Immature natural killer cell (primary cell): ENCODE data around the gene DCD. TPM values are rescaled to one million over a fixed set of nuclear protein-coding genes. Genes with fewer than 3 reads are reported as not detected.

Experiments
- DNase-seq, 3 donors: peaks; one replicate each; pipeline ENCODE4 v3.0.0; 2022; ENCODE audit warnings: mixed read lengths in 1 of 3
- H3K27ac Mint-ChIP-seq, 6 donors: one replicate each; pipeline ENCODE4 v1.8.0; 2020; ENCODE audit warnings: mixed read lengths in 6 of 6, mild to moderate bottlenecking in 5 of 6, inconsistent platforms in 4 of 6, moderate library complexity in 3 of 6
- H3K27me3 Mint-ChIP-seq, 3 donors: one replicate each; pipeline ENCODE4 v1.8.0; 2020 to 2021; ENCODE audit warnings: low read depth in 3 of 3, mild to moderate bottlenecking in 3 of 3, mixed read lengths in 3 of 3, moderate library complexity in 3 of 3, inconsistent platforms in 1 of 3
- H3K36me3 Mint-ChIP-seq, 3 donors: one replicate each; pipeline ENCODE4 v1.8.0; 2020; ENCODE audit warnings: mixed read lengths in 3 of 3, inconsistent platforms in 2 of 3, mild to moderate bottlenecking in 2 of 3
- H3K4me1 Mint-ChIP-seq, 2 donors: one replicate each; pipeline ENCODE4 v1.8.0; 2020; ENCODE audit warnings: inconsistent platforms in 2 of 2, mild to moderate bottlenecking in 2 of 2, mixed read lengths in 2 of 2, moderate library complexity in 1 of 2
- H3K4me3 Mint-ChIP-seq, 5 donors: one replicate each; pipeline ENCODE4 v1.8.0; 2020; ENCODE audit warnings: mild to moderate bottlenecking in 5 of 5, mixed read lengths in 5 of 5, inconsistent platforms in 3 of 5, moderate library complexity in 3 of 5
- H3K9me3 Mint-ChIP-seq, 6 donors: one replicate each; pipeline ENCODE4 v1.8.0; 2020; ENCODE audit warnings: mild to moderate bottlenecking in 6 of 6, mixed read lengths in 6 of 6, inconsistent platforms in 4 of 6, moderate library complexity in 3 of 6
- polyA plus RNA-seq, 3 donors: library from polyadenylated mRNA; unstranded; fragments of 300-500 nt; fragmentation: Illumina TruSeq; gene quantifications; one replicate each; pipeline ENCODE4 v1.2.3, GENCODE V29; 2021

Gene DCD
- polyA plus RNA-seq, 3 donors from 2014 or later, result not detected

DNA sequence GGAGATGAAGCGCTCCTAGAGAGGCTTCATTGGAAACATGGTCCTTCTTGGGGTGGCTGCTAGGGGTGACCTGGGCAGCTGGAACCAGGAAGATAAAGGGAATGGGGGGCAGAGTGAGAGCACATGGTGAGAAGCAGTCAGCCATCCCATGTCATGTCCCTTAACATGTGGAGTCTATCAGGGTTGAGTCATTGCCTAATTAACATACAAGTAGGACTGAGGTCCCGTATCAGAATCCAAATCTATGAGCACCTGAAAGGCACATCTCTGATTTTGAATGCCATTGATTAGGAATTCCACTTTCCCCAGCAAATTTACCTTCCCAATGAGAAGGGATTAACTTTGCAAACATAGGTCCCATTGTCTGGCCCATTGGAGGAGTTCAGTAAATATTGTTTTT, 39.4 kb downstream of the DCD start:
- no peaks in the 10 kb centered on the region for H3K36me3 Mint-ChIP-seq
- no peaks in the 10 kb centered on the region for H3K4me1 Mint-ChIP-seq
- no peak for DNase-seq
- H3K9me3 Mint-ChIP-seq, result no peaks in the 10 kb centered on the region
- H3K27ac Mint-ChIP-seq, result no peak overlapping the region
- peaks cover 0 to 5% (median 5%) of the 10 kb centered on the region in 3 donors for H3K27me3 Mint-ChIP-seq
- no peak overlapping the region for H3K4me3 Mint-ChIP-seq

DNA sequence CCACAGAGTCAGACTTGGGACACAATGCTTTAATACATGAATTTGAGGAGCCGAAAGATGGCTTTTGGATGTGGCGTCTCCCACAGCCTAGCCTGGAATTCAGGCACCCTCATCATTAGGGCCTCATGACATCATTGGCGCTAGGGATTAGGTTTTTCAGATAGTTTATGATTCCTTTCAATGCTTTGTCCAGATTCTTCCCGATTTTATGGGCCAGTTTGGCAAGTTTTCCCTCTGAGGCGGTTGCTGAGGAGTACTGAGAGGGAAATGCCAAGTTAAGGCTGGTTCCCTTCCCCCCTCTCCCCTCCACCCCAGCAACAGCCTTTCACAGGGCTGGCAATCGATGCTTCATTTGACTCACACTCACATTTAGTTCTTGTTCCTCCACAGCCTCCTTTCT, 40.0 kb downstream of the DCD start:
- Mint-ChIP-seq H3K27ac (no peak overlapping the region), H3K9me3 (no peaks in the 10 kb centered on the region), H3K27me3 (peaks cover 0 to 7% (median 5%) of the 10 kb centered on the region in 3 donors), H3K4me3 (no peak overlapping the region), H3K4me1 (peaks cover 2 to 4% of the 10 kb centered on the region in 2 donors), H3K36me3 (no peaks in the 10 kb centered on the region)
- DNase-seq, result no peak

DNA sequence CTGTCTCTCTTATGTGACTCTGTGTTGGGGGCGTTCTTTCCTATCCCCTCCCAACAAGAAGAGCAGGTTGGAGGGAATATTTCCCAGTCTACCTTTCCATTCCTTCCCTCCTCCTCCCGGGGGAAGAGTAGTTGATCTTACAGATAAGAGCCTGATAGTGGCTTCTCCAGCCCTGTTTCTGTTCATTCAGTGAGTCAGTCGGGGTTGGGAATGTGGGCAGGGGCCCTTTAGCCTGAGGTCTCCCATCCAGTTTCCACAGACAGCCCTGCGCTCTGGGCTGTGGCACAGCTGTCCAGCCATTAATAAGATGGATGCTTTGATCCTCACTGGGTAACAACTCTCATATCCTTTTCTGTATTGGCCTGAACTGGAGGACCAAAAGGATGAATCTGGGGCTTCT, 41.6 kb downstream of the DCD start:
- Mint-ChIP-seq H3K27me3 (peaks cover 0 to 7% (median 5%) of the 10 kb centered on the region in 3 donors), H3K9me3 (no peaks in the 10 kb centered on the region), H3K4me1 (peaks cover 2 to 7% of the 10 kb centered on the region in 2 donors)

DNA sequence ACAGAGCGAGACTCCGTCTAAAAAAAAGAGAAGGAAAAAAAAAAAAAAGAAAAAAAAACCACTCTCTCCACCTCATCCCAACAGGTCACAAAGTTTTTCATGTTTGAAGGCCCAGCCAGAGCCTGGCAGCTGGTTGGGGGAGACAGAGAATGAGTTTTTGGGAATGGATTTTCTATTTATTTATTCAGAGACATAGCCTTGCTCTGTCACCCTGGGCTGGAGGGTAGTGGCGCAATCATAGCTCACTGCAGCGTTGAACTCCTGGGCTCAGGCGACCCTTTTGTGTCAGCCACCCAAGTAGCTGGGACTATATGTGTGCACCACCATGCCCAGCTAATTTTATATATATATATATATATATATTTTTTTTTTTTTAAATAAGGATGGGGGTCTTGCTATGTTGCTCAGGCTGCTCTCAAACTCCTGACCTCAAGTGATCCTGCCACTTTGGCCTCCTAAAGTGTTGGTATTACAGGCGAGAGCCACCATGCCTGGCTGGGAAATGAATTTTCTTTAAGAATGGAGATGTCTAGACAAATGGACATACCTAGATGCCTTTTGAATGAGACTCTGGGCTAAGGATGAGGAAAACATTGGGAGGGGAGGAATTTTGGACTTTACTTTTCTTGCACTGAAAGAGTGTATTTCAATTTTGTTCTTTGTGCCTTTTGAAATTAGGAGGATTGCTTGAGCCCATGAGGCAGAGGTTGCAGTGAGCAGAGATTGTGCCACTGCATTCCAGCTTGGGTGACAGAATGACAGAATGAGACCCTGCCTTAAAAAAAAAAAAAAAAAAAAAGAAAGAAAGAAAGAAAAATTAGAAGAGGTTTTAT, 42.8 kb downstream of the DCD start:
- H3K4me3 Mint-ChIP-seq, result no peak overlapping the region
- no peak for DNase-seq
- H3K27me3 Mint-ChIP-seq, result peaks cover 0 to 8% (median 5%) of the 10 kb centered on the region in 3 donors
- H3K27ac Mint-ChIP-seq, result peak overlapping the region in 1 of 6 donors; percentile 17
- peaks cover 2 to 7% of the 10 kb centered on the region in 2 donors for H3K4me1 Mint-ChIP-seq
- no peaks in the 10 kb centered on the region for H3K36me3 Mint-ChIP-seq
- no peaks in the 10 kb centered on the region for H3K9me3 Mint-ChIP-seq

More for the DNA sequence above, 41.6 kb downstream of the DCD start:
- DNase-seq, result no peak
- H3K36me3 Mint-ChIP-seq, result no peaks in the 10 kb centered on the region
- H3K4me3 Mint-ChIP-seq, result no peak overlapping the region
- H3K27ac Mint-ChIP-seq, result no peak overlapping the region

DNA sequence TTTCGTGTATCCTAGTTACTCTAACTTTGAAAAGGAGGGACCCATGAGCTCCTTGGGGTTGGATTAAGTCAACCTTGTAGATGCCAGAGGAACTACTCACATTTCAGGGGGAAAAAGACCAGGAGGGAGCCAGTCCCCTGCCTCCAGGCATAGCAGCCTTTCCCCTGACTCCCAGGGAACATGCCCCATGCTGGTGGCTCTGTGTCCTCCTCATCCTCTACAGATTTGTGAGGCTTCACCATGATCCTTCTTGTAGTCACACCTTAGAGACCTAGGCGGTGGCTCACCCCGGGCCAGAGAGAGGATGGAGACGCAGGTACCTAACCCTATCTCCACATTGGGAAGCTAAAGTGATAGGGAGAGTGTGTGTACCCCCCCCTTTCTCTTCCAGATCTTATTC, 43.7 kb downstream of the DCD start:
- Mint-ChIP-seq H3K36me3 (no peaks in the 10 kb centered on the region), H3K4me1 (peaks cover 2 to 7% of the 10 kb centered on the region in 2 donors), H3K4me3 (no peak overlapping the region), H3K27me3 (peaks cover 0 to 10% (median 5%) of the 10 kb centered on the region in 3 donors), H3K9me3 (no peaks in the 10 kb centered on the region), H3K27ac (no peak overlapping the region)
- DNase-seq, result no peak

DNA sequence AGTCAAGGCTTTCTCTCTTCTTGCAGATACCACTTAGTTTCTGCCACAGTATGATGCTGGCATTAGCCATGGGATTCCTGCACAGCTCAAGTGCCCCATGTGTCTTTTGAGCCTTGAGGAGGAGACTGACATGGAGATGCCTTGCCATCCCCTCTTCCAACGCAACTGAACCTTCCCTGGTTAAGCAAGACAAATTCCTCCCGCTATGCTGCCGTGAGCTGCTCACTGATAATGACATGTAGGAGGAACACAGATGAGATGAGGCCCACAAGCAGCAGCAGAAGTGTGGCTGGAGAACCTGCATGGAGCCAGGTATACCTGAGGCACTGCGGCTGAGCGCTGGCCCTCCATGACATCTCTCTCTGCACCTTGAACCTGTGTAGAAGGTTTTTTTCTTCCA, 44.3 kb downstream of the DCD start:
- no peak overlapping the region for H3K4me3 Mint-ChIP-seq
- no peaks in the 10 kb centered on the region for H3K9me3 Mint-ChIP-seq
- no peak for DNase-seq
- peaks cover 0 to 10% (median 3%) of the 10 kb centered on the region in 3 donors for H3K27me3 Mint-ChIP-seq
- no peaks in the 10 kb centered on the region for H3K36me3 Mint-ChIP-seq
- H3K4me1 Mint-ChIP-seq, result peaks cover 2 to 7% of the 10 kb centered on the region in 2 donors
- H3K27ac Mint-ChIP-seq, result no peak overlapping the region

DNA sequence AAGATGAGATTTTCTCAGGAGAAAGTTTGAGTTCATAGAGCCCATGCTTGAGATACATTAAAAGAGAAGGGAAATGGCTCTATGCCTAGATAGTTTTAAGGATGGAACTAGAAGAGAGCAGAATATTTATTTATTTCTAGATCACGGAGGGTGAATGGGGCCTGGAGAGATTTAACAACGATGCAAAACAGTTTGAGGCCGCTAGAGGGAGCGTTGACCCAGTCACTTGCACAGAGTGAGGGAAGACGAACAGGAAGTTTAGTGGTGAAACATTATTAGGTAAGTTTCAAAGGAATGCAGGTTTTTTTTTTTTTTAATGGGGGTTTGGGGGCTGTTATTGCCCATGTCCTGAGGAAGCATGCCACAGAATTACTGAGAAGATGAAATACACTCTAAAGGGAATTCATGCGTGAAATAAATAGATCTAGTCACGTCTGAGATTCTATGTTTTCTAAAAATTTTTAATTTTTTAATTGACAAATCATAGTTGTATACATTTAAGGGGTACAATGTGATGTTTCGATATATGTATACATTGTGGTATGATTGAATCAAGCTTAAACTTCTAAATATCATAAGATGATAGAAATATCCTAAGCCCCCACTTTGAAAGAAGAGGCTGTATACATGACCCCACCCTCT, 44.9 kb downstream of the DCD start:
- Mint-ChIP-seq H3K4me3 (no peak overlapping the region), H3K36me3 (no peaks in the 10 kb centered on the region), H3K9me3 (no peaks in the 10 kb centered on the region), H3K27me3 (peaks cover 0 to 10% (median 3%) of the 10 kb centered on the region in 3 donors), H3K4me1 (peaks cover 2 to 7% of the 10 kb centered on the region in 2 donors), H3K27ac (no peak overlapping the region)
- peak; percentile 34 to 40 (median 38) for DNase-seq

DNA sequence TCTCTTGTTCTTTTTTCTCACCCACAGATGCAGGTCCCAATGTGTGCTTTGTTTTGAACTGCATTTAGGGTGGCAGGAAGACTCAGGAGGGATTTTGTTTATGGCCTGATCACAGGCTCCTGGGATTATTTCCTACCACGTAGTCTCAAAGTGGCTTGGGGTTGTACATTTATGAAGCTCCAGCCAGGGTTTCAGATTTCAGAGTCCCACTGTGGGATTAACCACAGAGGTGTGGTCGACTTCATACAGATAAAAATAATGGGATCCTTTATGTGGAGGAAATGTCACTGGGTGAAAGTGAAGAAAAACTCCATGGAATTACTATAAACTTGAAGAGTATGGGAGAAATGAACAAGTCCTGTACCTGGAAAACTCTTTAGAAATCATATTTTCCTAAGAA, 45.5 kb downstream of the DCD start:
- no peak for DNase-seq
- Mint-ChIP-seq H3K9me3 (no peaks in the 10 kb centered on the region), H3K4me1 (peaks cover 2 to 7% of the 10 kb centered on the region in 2 donors), H3K27me3 (peaks cover 0 to 10% (median 3%) of the 10 kb centered on the region in 3 donors), H3K27ac (no peak overlapping the region), H3K4me3 (no peak overlapping the region), H3K36me3 (no peaks in the 10 kb centered on the region)

DNA sequence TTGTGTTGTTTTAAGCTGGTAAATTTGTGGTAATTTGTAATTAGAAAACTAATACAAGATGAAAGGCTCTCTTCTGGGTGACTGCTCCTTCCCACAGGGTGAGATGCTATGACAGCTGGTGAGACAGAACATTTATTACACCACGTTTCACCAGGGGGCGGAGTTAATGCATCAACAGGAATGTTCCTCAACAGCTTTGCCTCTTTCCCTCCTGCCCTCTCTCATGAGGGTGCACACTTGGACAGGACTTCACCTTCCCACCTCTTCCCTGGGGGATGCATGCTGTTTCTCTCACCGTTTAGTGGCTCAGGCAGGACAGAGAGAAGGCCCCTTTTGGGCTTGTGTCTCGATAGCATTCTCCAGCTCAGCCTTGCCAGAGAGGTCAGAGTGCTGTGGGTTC, 46.3 kb downstream of the DCD start:
- no peak overlapping the region for H3K4me3 Mint-ChIP-seq
- H3K4me1 Mint-ChIP-seq, result peaks cover 2 to 7% of the 10 kb centered on the region in 2 donors
- H3K9me3 Mint-ChIP-seq, result no peaks in the 10 kb centered on the region
- H3K36me3 Mint-ChIP-seq, result no peaks in the 10 kb centered on the region
- H3K27ac Mint-ChIP-seq, result no peak overlapping the region
- H3K27me3 Mint-ChIP-seq, result peaks cover 0 to 9% (median 5%) of the 10 kb centered on the region in 3 donors
- DNase-seq, result no peak

DNA sequence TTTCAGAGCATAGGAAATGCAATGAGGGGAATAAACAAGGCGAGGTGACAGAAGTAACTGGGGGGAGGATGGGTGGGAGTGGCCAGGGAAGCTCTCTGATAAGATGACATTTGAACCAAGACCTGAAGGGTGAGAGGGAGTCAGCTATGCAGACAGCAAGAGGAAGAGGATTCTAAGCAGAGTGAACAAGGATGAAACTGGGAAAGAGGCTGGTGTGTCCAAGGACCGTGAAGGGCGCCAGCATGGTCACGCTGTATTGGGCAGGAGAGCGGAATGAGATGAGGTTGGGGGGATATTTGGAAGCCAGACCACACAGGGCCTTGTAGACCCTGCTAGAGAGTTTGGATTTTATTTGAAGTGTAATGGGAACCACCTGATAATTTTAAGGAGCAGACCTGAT, 49.2 kb downstream of the DCD start:
- peaks cover 2 to 11% (median 4%) of the 10 kb centered on the region in 3 donors for H3K27me3 Mint-ChIP-seq
- H3K4me1 Mint-ChIP-seq, result peaks cover 2 to 7% of the 10 kb centered on the region in 2 donors
- no peaks in the 10 kb centered on the region for H3K36me3 Mint-ChIP-seq
- H3K4me3 Mint-ChIP-seq, result no peak overlapping the region
- no peak overlapping the region for H3K27ac Mint-ChIP-seq
- no peaks in the 10 kb centered on the region for H3K9me3 Mint-ChIP-seq
- DNase-seq, result no peak

DNA sequence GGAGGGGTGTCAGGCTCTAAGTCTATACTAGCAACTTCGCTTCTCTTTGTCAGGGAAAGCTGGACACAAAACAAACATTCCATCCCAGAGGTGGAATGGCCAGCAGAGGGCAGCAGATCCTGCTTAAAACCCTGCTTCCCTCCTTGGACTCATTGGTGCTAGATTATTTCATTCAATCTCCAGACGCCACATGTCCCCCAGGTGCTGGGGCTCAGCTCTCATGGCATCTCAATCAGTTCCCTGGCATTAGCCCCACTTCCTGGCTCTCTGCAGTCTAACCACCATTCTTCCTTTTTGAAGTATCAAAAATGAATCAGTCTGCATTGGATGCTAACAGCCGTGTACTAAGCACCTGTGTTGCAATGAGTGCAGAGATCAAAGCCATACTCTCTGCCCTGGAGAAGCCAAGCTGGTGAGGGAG, 51.6 kb downstream of the DCD start:
- Mint-ChIP-seq H3K27me3 (peaks cover 2 to 9% (median 4%) of the 10 kb centered on the region in 3 donors), H3K9me3 (no peaks in the 10 kb centered on the region), H3K4me1 (no peaks in the 10 kb centered on the region), H3K4me3 (no peak overlapping the region), H3K36me3 (no peaks in the 10 kb centered on the region), H3K27ac (no peak overlapping the region)
- DNase-seq, result peak; percentile 10 to 23 (median 11)

DNA sequence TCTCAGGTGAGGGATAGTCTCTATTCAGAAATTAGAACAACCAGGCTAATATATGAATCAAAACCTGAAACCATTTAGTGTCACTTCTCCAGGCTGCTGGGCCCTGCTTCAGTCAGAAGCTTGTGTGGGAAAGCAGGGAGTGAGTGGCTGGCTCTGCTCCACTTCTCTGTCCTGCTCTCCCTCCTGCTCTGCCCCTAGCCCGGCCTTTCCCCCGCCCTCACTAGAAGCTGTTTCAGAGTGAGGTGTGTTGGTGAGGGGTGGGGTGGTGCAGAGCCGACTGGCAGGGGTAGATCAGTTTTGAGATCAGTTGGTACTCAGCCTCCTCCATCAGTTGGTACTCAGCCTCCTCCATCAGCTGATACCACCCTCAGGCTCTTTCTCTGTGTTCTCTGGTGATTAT, 52.7 kb downstream of the DCD start:
- no peak for DNase-seq
- H3K27ac Mint-ChIP-seq, result no peak overlapping the region
- peaks cover 7 to 9% (median 9%) of the 10 kb centered on the region in 3 donors for H3K27me3 Mint-ChIP-seq
- H3K4me1 Mint-ChIP-seq, result no peaks in the 10 kb centered on the region
- H3K9me3 Mint-ChIP-seq, result no peaks in the 10 kb centered on the region
- no peaks in the 10 kb centered on the region for H3K36me3 Mint-ChIP-seq
- H3K4me3 Mint-ChIP-seq, result no peak overlapping the region
